ENCODE results near the gene TTC21B.
"Not testable (repeated sequence)": the region's sequence is repeated elsewhere in the genome, so short reads cannot be mapped to it uniquely, and the experiment has no call there.

The TTC21B gene

GRCh38 chr2:165953655-165954606, at the start of gene TTC21B:
TSS of gene TTC21B (minus strand) at chr2:165953776. CDS start at chr2:165953705, 71 bp downstream.
- peak; percentile 96 for DNase-seq

DNA sequence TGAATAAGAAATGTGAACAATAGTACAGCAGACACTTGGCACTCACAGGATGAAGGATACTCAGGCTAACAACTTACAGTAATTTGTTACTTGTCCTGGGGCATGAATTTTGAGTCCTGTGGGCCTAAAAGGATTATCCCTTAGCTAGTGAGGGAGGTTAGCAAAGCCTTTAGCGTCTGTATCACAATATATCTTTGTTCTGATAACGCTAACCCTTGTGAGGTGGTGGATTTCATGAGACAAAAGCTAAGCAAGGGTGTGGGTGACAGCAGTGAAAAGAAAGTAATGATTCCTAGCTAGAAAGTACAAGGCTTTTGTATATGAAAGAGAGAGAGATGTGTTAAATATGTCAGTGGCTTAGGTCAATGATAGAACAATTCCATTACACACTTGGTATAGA, 46.8 kb upstream of the TTC21B start:
- DNase-seq, result no peak

DNA sequence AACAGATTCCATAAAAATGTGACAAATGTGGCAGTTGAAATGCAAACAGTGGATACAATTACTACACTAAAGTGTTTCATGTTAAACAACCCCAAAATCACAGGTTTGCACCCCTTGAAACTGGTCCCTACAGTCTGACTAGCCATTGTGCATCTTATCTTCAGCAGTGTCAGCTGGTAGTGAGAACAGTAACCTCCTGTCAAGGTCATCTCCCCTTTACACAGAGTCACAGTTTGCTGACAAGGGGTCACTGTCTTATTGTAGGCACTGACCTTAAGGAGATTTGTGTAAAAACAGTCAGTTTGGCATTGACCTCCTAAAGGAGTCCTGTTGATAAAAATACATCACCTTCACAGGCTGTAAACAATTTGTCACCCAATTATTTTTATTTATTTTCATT, 37.3 kb upstream of the TTC21B start:
- DNase-seq, result no peak

DNA sequence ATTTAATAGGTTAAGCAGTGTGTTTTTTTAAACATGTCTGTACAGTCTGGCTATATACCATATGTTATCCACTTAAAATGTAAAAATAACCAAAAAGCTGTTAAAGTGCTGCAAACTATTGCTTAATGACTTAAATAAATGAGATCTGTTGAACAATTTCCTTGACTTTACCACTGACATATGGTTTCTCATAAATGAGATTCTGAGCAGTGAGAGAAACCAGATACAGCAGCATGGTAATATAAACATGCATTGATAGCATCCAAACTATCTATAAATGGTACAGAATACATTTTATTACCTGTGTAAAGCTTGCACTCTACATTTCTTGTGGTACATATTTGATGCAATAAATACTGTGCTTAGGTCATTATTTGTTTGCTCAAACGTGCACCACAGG, 36.3 kb upstream of the TTC21B start:
- DNase-seq, result peak; percentile 34

DNA sequence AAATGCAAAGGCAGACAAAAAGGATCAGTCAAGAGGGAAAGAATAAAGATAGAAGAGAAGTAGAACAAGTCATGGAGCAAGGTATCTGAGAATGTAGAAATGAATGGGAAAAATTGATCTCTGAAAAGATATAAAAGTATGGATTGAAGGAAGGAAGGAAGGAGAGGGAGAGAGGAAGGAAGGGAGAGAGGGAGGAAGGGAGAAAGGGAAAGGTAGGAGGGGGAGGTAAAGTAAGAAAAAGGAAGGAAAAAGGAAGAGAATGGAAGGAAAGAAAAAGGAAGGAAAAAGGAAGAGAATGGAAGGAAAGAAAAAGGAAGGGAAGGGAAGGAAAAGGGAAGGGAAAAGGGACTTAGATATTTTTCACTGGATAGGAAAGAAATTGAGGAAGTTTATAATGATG, 31.5 kb upstream of the TTC21B start:
- no peak for DNase-seq

GRCh38 chr2:165972161-165972560, 18.6 kb upstream of the TTC21B start:
- DNase-seq, result not testable (repeated sequence)

GRCh38 chr2:165970663-165971062, 17.1 kb upstream of the TTC21B start:
- DNase-seq, result no peak

DNA sequence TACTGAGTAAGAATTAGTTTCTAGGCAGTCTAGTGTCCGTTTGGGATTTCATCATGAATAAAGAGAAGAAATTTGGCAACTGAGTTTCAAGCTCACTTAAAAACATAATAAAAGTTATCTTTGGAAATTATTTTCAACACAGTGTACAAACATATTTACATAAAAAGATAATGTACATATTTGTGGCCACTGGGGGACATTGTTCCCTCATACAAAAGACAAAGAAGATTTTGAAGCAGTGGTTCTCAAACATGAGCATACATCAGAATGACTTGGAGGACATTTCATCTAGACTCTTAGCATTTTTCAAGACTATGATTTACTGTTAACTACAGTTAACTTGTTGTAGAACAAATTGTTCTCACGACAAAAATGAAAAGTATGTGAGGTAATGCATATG, 15.7 kb upstream of the TTC21B start:
- DNase-seq, result no peak

DNA sequence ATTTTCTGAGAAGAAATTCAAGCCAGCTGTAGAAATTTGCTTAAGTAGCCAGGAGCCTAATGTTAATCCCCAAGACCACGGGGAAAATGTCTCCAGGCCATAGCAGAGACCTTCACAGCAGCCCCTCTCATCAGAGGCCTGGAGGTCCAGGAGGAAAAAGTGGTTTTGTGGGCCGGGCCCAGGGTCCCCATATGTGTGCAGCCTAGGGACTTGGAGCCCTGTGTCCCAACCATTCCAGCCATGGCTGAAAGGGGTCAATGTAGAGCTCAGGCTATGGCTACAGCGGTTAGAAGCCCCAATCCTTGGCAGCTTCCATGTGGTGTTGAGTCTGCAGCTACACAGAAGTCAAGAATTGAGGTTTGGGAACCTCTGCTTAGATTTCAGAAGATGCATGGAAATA, 14.2 kb upstream of the TTC21B start:
- no peak for DNase-seq

GRCh38 chr2:165961818-165962217, 8.2 kb upstream of the TTC21B start:
- DNase-seq, result no peak

DNA sequence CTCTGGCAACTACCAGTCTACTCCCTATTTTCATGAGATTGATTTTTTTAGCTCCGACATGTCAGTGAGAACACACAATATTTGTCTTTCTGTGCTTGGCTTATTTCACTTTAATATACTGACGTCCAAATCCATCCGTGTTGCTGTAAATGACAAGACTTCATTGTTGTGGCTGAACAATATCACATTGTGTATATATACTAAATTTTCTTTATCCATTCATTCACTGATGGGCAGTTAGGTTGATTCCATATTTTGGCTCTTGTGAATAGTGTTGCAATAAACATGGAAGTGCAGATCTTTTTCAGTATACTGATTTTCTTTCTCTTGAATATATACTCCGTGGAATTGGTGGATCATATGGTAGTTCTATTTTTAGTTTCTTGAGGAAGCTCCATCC, 5.8 kb upstream of the TTC21B start:
- DNase-seq, result no peak

- DNase-seq, result no peak
Observed at GRCh38 chr2:165958313-165958960, 4.9 kb upstream of the TTC21B start.

DNA sequence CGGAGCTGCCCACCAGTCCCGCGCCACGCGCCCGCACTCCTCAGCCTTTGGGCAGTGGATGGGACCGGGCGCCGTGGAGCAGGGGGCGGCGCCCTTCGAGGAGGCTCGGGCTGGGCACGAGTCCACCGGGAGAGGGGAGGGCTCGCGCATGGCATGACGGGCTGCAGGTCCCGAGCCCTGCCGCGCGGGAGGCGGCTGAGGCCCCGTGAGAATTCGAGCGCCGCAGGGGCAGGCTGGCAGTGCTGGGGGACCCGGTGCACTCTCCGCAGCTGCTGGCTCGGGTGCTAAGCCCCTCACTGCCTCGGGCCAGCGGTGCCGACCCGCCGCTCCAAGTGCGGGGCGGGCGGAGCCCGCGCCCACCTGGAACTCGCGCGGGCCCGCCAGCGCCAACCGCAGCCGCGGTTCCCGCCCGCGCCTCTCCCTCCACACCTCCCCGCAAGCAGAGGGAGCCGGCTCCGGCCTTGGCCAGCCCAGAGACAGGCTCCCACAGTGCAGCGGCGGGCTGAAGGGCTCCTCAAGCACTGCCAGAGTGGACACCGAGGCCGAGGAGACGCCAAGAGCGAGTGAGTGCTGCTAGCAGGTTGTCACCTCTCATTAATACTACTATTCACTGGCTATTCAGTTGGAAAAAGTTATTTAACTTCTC, 3.6 kb upstream of the TTC21B start:
- DNase-seq, result no peak

- DNase-seq, result no peak
Observed at GRCh38 chr2:165953306-165953654, 296 bp downstream of the TTC21B start.

GRCh38 chr2:165952741-165953211, 800 bp downstream of the TTC21B start:
- no peak for DNase-seq

DNA sequence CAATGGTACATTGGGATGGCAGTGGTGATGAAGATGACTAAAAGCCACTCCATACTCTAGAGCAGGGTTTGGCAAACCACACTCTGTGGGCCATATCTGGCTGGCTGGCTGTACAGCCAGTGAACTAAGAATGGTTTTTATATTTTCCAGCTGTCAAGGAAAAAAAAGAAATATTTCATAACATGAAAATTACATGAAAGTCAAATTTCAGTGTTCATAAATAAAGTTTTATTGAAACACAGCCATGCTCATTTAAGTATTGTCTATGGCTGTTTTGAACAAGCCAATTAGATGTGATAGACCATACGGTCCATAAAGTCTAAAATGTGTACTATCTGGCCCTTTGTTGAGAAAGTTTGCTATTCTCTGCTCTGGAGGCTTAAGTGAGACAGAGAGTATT, 1.5 kb downstream of the TTC21B start:
- DNase-seq, result no peak

DNA sequence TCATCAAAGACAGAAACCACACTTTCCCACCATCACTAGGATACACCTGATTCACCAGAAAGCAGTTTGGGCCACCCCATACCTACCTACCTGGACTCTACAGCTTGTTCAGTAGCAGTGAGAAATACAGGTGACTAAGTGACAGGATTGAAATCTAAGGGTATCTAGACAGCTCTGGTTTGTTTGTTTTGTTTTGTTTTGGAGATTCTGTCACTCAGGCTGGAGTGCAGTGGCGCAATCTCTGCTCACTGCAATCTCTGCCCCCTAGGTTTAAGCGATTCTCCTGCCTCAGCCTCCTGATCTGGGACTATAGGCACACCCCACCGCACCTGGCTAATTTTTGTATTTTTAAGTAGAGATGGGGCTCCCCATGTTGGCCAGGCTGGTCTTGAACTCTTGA, 3.1 kb downstream of the TTC21B start:
- DNase-seq, result no peak

DNA sequence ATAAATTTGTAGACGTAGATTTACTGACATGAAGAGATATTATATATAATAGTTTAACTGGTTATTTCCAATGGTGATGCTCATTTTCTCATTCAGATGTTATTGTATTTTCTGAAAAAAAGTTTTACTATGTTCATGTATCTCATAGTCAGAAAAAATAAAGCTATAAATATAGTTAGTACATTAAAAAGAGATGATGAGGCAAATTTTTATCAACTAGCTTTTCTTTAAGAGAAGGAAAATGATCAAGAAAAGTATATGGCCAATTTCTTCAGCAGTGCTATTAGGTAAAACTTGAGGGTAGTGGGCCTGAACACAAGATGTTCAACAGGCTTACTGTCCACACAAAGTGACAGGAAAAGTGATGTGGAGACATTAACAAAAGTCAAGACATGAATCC, 11.7 kb downstream of the TTC21B start:
- no peak for DNase-seq

DNA sequence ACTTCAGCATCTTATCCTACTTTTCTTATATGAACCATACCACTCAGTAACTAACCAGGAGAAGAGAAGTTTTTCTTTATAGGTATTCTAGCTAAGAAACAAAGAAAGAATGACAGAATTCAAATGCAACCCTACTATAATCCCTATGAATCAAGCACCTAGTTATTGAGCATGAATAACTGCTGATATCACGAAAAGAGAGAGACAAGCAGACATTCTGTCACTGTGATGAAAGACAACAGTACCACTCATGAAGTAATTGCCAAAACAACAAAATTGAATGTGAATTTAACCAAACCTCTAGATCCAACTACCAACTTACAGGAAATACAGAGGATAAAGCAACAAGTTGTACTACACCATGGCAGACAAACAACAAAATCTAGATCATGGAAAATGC, 15.3 kb downstream of the TTC21B start:
- DNase-seq, result no peak

DNA sequence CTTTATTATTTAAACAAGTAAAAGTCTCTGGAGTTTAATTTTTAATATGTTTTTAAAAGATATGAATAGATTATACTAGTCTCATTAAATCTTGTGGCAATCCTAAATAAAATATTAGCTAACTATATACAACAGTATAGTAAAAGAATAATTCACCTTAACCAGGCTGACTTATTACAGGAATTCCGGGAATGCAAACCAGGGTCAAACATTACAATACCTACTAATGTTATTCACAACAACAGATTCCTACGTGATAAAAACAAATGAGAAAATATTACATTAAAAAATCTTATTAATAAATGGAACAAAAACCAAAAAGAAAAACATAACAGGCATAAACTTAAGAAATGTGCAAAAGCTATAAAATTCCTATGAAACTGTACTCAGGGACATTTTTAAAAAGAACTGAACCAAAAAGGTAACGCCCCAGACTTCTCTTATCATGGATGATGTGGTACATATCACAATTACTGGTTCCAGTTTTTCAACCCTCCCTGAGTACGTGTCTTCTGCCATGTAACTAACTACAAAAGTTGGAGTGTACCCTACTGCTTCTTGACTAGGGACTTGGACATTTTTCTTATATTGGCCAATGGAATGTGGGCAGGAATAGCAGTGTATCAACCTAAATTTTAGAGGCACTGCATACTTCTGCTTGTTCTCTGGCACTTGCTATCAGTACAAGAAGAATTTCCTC, 20.2 kb downstream of the TTC21B start:
- no peak for DNase-seq

- no peak for DNase-seq
Observed at GRCh38 chr2:165927774-165928173, 25.8 kb downstream of the TTC21B start.

DNA sequence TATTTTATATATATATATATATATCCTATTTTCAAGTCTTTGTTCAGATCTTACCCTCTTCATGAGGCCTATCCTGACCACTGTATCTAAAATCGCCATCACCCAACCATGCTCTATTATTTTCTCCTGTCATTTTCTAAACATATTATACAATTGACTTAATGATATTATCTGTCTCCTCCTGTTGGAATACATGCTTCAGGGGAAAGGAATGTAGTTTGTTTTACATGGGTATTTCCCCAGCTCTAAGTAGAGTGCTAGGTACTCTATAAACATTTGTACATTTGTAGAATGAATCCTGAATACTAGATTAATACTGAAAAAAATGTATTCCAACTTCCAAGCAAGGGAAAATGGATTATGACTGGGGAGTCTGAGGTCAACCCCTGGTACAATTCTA, 26.2 kb downstream of the TTC21B start:
- no peak for DNase-seq

- no peak for DNase-seq
Observed at GRCh38 chr2:165924946-165925345, 28.6 kb downstream of the TTC21B start.
